Measurements from ENCODE around the gene MS4A4A.

DNA sequence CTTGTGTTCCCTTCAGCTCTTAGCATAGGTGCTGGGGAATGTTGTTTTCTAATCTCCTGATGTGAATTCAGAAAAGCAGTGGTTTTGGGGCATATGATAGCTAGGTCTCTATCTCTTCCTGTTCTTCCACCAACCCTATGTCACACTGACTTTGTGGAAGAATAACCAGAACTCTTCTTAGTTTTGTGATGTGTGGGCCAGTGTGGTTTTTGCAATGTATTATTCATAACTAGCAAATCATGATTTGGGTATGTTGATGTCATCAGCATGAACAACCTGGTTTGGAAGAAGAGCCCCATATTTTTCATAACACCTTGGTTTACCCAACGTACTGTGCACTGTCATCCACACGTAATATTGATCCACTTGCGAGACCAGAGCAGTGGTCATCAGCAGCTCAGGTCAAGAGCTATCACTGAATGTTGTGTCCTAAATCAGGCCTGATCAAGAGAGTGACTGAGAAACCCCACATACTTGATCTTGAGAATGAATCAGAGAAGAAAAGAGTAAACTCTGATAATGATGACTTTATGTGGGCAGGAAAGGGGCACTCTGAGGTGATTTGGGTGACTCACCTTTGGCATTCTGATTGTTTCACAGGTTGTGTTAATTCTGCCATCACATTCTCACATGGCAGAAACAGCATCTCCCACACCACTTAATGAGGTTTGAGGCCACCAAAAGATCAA lies 27.2 kb downstream of the MS4A4A start:
- TF ChIP-seq POLR2AphosphoS5 (IDR thresholded peaks at IDR 0.05) (no peak), MXI1 (conservative IDR thresholded peaks at IDR 0.05; ENCODE audit: poor library complexity, severe bottlenecking) (no peak), EZH2 (IDR thresholded peaks at IDR 0.05; ENCODE audit: borderline replicate concordance, insufficient read depth, low read length, poor library complexity, severe bottlenecking) (no peak), TAF1 (IDR thresholded peaks at IDR 0.05; ENCODE audit: low read depth) (no peak), EP300 (conservative IDR thresholded peaks at IDR 0.05; ENCODE audit: poor library complexity, severe bottlenecking) (no peak), SMC3 (conservative IDR thresholded peaks at IDR 0.05; ENCODE audit: poor library complexity) (no peak), RAD21 (conservative IDR thresholded peaks at IDR 0.05) (no peak)
- TF ChIP-seq, protein P1, sequence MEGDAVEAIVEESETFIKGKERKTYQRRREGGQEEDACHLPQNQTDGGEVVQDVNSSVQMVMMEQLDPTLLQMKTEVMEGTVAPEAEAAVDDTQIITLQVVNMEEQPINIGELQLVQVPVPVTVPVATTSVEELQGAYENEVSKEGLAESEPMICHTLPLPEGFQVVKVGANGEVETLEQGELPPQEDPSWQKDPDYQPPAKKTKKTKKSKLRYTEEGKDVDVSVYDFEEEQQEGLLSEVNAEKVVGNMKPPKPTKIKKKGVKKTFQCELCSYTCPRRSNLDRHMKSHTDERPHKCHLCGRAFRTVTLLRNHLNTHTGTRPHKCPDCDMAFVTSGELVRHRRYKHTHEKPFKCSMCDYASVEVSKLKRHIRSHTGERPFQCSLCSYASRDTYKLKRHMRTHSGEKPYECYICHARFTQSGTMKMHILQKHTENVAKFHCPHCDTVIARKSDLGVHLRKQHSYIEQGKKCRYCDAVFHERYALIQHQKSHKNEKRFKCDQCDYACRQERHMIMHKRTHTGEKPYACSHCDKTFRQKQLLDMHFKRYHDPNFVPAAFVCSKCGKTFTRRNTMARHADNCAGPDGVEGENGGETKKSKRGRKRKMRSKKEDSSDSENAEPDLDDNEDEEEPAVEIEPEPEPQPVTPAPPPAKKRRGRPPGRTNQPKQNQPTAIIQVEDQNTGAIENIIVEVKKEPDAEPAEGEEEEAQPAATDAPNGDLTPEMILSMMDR (IDR thresholded peaks at IDR 0.05; ENCODE audit: poor library complexity, severe bottlenecking) = no peak
- TF ChIP-seq, protein P2, sequence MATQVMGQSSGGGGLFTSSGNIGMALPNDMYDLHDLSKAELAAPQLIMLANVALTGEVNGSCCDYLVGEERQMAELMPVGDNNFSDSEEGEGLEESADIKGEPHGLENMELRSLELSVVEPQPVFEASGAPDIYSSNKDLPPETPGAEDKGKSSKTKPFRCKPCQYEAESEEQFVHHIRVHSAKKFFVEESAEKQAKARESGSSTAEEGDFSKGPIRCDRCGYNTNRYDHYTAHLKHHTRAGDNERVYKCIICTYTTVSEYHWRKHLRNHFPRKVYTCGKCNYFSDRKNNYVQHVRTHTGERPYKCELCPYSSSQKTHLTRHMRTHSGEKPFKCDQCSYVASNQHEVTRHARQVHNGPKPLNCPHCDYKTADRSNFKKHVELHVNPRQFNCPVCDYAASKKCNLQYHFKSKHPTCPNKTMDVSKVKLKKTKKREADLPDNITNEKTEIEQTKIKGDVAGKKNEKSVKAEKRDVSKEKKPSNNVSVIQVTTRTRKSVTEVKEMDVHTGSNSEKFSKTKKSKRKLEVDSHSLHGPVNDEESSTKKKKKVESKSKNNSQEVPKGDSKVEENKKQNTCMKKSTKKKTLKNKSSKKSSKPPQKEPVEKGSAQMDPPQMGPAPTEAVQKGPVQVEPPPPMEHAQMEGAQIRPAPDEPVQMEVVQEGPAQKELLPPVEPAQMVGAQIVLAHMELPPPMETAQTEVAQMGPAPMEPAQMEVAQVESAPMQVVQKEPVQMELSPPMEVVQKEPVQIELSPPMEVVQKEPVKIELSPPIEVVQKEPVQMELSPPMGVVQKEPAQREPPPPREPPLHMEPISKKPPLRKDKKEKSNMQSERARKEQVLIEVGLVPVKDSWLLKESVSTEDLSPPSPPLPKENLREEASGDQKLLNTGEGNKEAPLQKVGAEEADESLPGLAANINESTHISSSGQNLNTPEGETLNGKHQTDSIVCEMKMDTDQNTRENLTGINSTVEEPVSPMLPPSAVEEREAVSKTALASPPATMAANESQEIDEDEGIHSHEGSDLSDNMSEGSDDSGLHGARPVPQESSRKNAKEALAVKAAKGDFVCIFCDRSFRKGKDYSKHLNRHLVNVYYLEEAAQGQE (IDR thresholded peaks at IDR 0.05; ENCODE audit: borderline replicate concordance) = no peak
